ENCODE data around the gene COL5A1. TPM values are rescaled to one million over a fixed set of nuclear protein-coding genes. Genes with fewer than 3 reads are reported as not detected.

COL5A1 gene
- total RNA-seq, 4 donors from 2014 or later, result 7.1 to 69.3 (median 16.1) TPM

DNA sequence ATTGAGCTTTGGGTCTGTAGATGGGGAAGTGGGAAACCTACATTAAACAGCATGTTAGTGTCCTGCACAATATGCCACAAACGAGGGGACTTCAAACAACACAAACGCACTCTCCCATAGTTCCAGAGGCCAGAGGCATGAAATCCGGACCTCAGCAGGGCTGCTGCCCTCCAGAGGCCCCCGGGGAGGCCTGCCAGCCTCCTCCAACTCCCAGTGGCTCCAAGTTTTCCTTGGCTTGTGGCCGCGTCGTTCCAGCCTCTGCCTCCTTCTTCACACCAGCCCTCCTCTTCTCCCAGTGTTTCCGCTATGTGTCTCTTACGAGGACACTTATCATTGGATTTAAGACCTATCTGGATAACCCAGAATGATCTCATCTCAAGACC is 13.3 kb upstream of the COL5A1 start:
- Histone ChIP-seq H3K4me3 (no peak overlapping the region), H3K9me3 (no peaks in the 10 kb centered on the region), H3K27me3 (no peaks in the 10 kb centered on the region), H3K36me3 (no peaks in the 10 kb centered on the region), H3K4me1 (no peaks in the 10 kb centered on the region), H3K27ac (no peak overlapping the region)
- intact Hi-C loops (cut with DNase I; ENCODE audit: low total_unique reads), result no loop called here
- no peak for TF ChIP-seq EP300 (IDR thresholded peaks at IDR 0.05; ENCODE audit: low read depth)
- TF ChIP-seq POLR2AphosphoS5 (IDR thresholded peaks at IDR 0.05), result no peak
- TF ChIP-seq POLR2A (IDR thresholded peaks at IDR 0.05), result no peak
- TF ChIP-seq, protein P1, sequence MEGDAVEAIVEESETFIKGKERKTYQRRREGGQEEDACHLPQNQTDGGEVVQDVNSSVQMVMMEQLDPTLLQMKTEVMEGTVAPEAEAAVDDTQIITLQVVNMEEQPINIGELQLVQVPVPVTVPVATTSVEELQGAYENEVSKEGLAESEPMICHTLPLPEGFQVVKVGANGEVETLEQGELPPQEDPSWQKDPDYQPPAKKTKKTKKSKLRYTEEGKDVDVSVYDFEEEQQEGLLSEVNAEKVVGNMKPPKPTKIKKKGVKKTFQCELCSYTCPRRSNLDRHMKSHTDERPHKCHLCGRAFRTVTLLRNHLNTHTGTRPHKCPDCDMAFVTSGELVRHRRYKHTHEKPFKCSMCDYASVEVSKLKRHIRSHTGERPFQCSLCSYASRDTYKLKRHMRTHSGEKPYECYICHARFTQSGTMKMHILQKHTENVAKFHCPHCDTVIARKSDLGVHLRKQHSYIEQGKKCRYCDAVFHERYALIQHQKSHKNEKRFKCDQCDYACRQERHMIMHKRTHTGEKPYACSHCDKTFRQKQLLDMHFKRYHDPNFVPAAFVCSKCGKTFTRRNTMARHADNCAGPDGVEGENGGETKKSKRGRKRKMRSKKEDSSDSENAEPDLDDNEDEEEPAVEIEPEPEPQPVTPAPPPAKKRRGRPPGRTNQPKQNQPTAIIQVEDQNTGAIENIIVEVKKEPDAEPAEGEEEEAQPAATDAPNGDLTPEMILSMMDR (IDR thresholded peaks at IDR 0.05), result no peak
- in situ Hi-C loops (cut with MboI; ENCODE audit: low pct_ligation_motif_present in 1 of 4, low pct_unique_long_range_greater_than_20kb in 1 of 4, low sequenced_read_pairs in 3 of 4), result no loop called here
- DNase-seq, result no peak
- 79% methylated on average over 9 of the region's 9 CpGs; no CpG with 5 or more reads in 1 of the 2 donors for WGBS, 2 donors (ENCODE audit: low coverage in 1 of 2)

DNA sequence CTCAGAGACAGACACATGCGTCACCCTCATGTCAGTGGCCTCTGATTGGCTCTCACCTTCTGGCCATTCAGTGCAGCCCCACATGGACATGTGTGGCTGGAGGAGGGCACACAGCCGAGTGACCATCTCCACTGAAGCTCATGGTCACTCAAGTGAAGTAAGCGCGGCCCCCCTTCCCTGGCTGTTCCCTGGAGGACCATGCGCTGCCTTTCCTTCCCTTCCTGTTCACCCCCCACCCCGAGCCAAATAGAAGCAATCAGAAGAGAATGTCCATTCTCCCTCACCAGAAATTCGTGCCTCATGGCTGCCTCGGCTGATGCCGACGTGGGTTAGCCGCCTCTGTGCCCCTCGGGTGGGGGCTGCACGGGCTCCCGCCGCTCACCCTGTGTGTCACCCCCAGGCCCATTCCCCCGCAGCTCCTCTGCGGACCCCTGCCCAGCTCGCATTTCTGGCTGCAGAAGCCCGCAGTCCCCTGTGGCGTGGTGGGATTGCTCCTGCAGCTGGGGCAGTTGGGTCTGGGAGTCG is 12.5 kb upstream of the COL5A1 start:
- H3K27me3 ChIP-seq, result no peaks in the 10 kb centered on the region
- no peak overlapping the region for H3K4me3 ChIP-seq
- intact Hi-C loops (cut with DNase I; ENCODE audit: low total_unique reads), result no loop called here
- H3K27ac ChIP-seq, result no peak overlapping the region
- TF ChIP-seq POLR2AphosphoS5 (IDR thresholded peaks at IDR 0.05), result no peak
- TF ChIP-seq EP300 (IDR thresholded peaks at IDR 0.05; ENCODE audit: low read depth), result no peak
- TF ChIP-seq, protein P1 (IDR thresholded peaks at IDR 0.05), result no peak
- TF ChIP-seq POLR2A (IDR thresholded peaks at IDR 0.05), result no peak
- 82% methylated on average over 20 of the region's 21 CpGs; no CpG with 5 or more reads in 1 of the 2 donors for WGBS, 2 donors (ENCODE audit: low coverage in 1 of 2)
- no peaks in the 10 kb centered on the region for H3K9me3 ChIP-seq
- in situ Hi-C loops (cut with MboI; ENCODE audit: low pct_ligation_motif_present in 1 of 4, low pct_unique_long_range_greater_than_20kb in 1 of 4, low sequenced_read_pairs in 3 of 4), result no loop called here
- H3K36me3 ChIP-seq, result no peaks in the 10 kb centered on the region
- no peaks in the 10 kb centered on the region for H3K4me1 ChIP-seq
- DNase-seq, result no peak

DNA sequence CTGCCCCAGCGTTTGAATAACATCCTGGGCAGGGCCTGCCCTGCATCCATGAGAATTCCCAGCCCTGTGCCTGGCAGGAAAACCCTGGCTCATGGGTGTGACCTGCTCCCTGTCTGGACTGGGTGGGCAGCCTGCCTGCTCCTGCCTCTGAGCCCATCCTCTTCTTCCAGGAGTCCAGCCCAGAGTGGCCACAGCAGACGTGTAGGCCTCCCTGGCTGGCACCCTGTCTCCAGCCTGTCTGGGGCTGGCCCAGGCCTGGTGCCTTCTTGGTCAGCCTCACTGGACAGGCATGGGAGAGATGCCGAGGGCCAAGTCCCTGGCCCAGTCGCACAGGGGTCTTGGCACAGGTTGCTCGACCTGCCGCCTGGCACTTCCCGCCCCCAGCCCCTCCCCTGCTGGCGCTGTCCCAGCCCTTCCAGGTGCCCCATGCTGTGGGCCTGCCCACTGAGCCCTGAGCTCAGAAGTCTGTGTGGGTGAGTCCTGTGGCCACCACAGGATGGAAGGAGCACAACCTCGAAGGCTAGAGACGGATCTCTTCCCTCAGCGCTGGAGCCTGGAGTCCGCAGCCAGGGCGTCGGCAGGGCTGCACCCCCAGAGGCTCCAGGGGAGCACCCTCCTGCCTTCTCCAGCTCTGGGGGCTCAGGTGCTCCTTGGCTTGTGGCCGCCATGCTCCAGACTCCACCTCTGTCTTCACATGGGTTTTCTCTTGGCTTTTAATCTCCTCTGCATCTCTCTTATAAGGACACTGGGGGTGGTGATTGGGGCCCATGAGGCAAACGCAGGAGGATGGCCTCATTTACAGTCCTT is 11.8 kb upstream of the COL5A1 start:
- in situ Hi-C loops (cut with MboI; ENCODE audit: low pct_ligation_motif_present in 1 of 4, low pct_unique_long_range_greater_than_20kb in 1 of 4, low sequenced_read_pairs in 3 of 4) (no loop called here), intact Hi-C loops (cut with DNase I; ENCODE audit: low total_unique reads) (no loop called here)
- Histone ChIP-seq H3K27ac (no peak overlapping the region), H3K4me1 (no peaks in the 10 kb centered on the region), H3K27me3 (no peaks in the 10 kb centered on the region), H3K9me3 (no peaks in the 10 kb centered on the region), H3K4me3 (no peak overlapping the region), H3K36me3 (no peaks in the 10 kb centered on the region)
- DNase-seq, result no peak
- no peak for TF ChIP-seq EP300 (IDR thresholded peaks at IDR 0.05; ENCODE audit: low read depth)
- TF ChIP-seq POLR2A (IDR thresholded peaks at IDR 0.05), result no peak
- TF ChIP-seq POLR2AphosphoS5 (IDR thresholded peaks at IDR 0.05), result no peak
- TF ChIP-seq, protein P1 (IDR thresholded peaks at IDR 0.05), result no peak
- 86% methylated on average over 8 of the region's 16 CpGs; no CpG with 5 or more reads in 1 of the 2 donors for WGBS, 2 donors (ENCODE audit: low coverage in 1 of 2)

DNA sequence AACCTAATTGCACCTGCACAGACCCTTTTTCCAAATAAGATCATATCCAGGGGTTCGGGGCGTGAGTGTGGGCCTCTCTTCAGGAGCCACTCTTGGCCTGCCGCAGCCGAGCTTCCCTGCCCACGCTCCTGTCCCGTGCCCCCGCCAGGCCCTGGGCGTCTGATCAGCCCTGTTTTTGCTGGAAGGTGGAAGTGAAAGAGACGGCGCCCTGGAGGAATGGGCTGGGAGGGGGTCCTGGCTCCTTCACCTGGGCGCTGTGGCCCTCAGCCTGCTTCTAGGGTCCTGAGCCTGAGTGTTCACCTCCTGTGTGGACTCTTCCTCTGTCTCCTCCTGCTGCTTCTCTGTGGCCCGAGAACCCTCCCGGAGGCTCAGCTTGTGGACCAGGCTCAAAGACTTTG is 11.2 kb upstream of the COL5A1 start:
- H3K36me3 ChIP-seq, result no peaks in the 10 kb centered on the region
- 67 to 90% methylated on average over 5 to 13 of the region's 13 CpGs for WGBS, 2 donors (ENCODE audit: low coverage in 1 of 2)
- H3K27me3 ChIP-seq, result no peaks in the 10 kb centered on the region
- H3K4me1 ChIP-seq, result no peaks in the 10 kb centered on the region
- in situ Hi-C loops (cut with MboI; ENCODE audit: low pct_ligation_motif_present in 1 of 4, low pct_unique_long_range_greater_than_20kb in 1 of 4, low sequenced_read_pairs in 3 of 4) (no loop called here), intact Hi-C loops (cut with DNase I; ENCODE audit: low total_unique reads) (no loop called here)
- DNase-seq, result no peak
- no peak overlapping the region for H3K4me3 ChIP-seq
- TF ChIP-seq POLR2A (IDR thresholded peaks at IDR 0.05) (no peak), EP300 (IDR thresholded peaks at IDR 0.05; ENCODE audit: low read depth) (no peak), POLR2AphosphoS5 (IDR thresholded peaks at IDR 0.05) (no peak)
- TF ChIP-seq, protein P1 (IDR thresholded peaks at IDR 0.05), result no peak
- H3K27ac ChIP-seq, result no peak overlapping the region
- H3K9me3 ChIP-seq, result no peaks in the 10 kb centered on the region
